ENCODE data around the gene CLCN7. TPM values are rescaled to one million over a fixed set of nuclear protein-coding genes. Genes with fewer than 3 reads are reported as not detected.

Gene CLCN7
- total and polyA plus RNA-seq, 2 of the 13 experiments (the other 11 are each of a cell fraction or from before 2014, with no cell fraction given): 24.6 to 25.1 TPM

- no peak for TF ChIP-seq ZNF432 (CRISPR knock-in tag; IDR thresholded peaks at IDR 0.05; ENCODE audit: borderline replicate concordance)
- TF ChIP-seq RNF2 (conservative IDR thresholded peaks at IDR 0.05; ENCODE audit: low read depth): no peak
- TF ChIP-seq FUBP1 (CRISPR knock-in tag; IDR thresholded peaks at IDR 0.05; ENCODE audit: borderline replicate concordance): no peak
- TF ChIP-seq SNAPC5 (CRISPR knock-in tag; IDR thresholded peaks at IDR 0.05; ENCODE audit: borderline replicate concordance): no peak
- TF ChIP-seq DNMT1 (CRISPR knock-in tag; IDR thresholded peaks at IDR 0.05): no peak
- TF ChIP-seq MAZ (IDR thresholded peaks at IDR 0.05; ENCODE audit: borderline replicate concordance, low read depth, low read length): 0 out of 2 replicates have a peak, but pooled peaks have one; percentile 40
- TF ChIP-seq MAZ (CRISPR knock-in tag; IDR thresholded peaks at IDR 0.05; ENCODE audit: low read depth): peak; percentile 50
- TF ChIP-seq ZNF234 (CRISPR knock-in tag; conservative IDR thresholded peaks at IDR 0.05): no peak
- no peak for TF ChIP-seq ZNF558 (CRISPR knock-in tag; IDR thresholded peaks at IDR 0.05; ENCODE audit: borderline replicate concordance)
- TF ChIP-seq ZNF407 (CRISPR knock-in tag; IDR thresholded peaks at IDR 0.05; ENCODE audit: not compliant biosample characterization): no peak
- TF ChIP-seq NBN (conservative IDR thresholded peaks at IDR 0.05): no peak
- TF ChIP-seq PTBP1 (IDR thresholded peaks at IDR 0.05; ENCODE audit: low read depth, low read length, poor library complexity, severe bottlenecking): no peak
- no peak for TF ChIP-seq ZNF761 (CRISPR knock-in tag; conservative IDR thresholded peaks at IDR 0.05)
- no peak for TF ChIP-seq ZBTB1 (CRISPR knock-in tag; IDR thresholded peaks at IDR 0.05; ENCODE audit: borderline replicate concordance)
- no peak for TF ChIP-seq ZNF780A (CRISPR knock-in tag; IDR thresholded peaks at IDR 0.05)
- TF ChIP-seq GATAD2A (CRISPR knock-in tag; IDR thresholded peaks at IDR 0.05): peak; percentile 34; the same call in 1 of the 2 replicates
- peak; percentile 48; the same call in 1 of the 2 replicates for TF ChIP-seq NRL (CRISPR knock-in tag; IDR thresholded peaks at IDR 0.05; ENCODE audit: borderline replicate concordance)
- no peak for TF ChIP-seq ATRX (CRISPR knock-in tag; IDR thresholded peaks at IDR 0.05; ENCODE audit: borderline replicate concordance)
- TF ChIP-seq ATF5 (CRISPR knock-in tag; IDR thresholded peaks at IDR 0.05; ENCODE audit: low read depth): no peak
These were observed 38.7 kb downstream of the CLCN7 start (continued) for GRCh38 chr16:1435921-1436697.
